Renal cortical epithelial cell (primary cell): ENCODE measurements around the gene ENOX1. TPM values are rescaled to one million over a fixed set of nuclear protein-coding genes. Genes with fewer than 3 reads are reported as not detected.
"Not testable (repeated sequence)": the region's sequence is repeated elsewhere in the genome, so short reads cannot be mapped to it uniquely, and the experiment has no call there.

Experiments
- DNase-seq: peaks from one replicate; pipeline ENCODE4 v3.0.0-alpha.2; 2011; ENCODE audit warnings: low read depth
- total RNA-seq: library from RNA; depleted of rRNA; stranded (reverse); fragments of >200 nt; gene quantifications from 2 replicates; pipeline ENCODE4 v1.2.3, GENCODE V29; 2014

ENOX1 gene
- total RNA-seq, 1 donor from 2014 or later, result 2.7 TPM

- peak; percentile 33 for DNase-seq
Observed at GRCh38 chr13:43356567-43356966, 430.2 kb downstream of the ENOX1 start.

GRCh38 chr13:43355774-43356173 lies 431.0 kb downstream of the ENOX1 start:
- DNase-seq, result no peak

GRCh38 chr13:43354153-43354945 lies 432.4 kb downstream of the ENOX1 start:
- no peak for DNase-seq

GRCh38 chr13:43353631-43354030 lies 433.1 kb downstream of the ENOX1 start:
- no peak for DNase-seq

GRCh38 chr13:43351612-43352011 lies 435.2 kb downstream of the ENOX1 start:
- not testable (repeated sequence) for DNase-seq

- DNase-seq, result peak; percentile 41
Observed at GRCh38 chr13:43348397-43348796, 438.4 kb downstream of the ENOX1 start.

GRCh38 chr13:43347877-43348276 lies 438.9 kb downstream of the ENOX1 start:
- DNase-seq, result no peak

- DNase-seq, result no peak
Observed at GRCh38 chr13:43346427-43346826, 440.3 kb downstream of the ENOX1 start.

GRCh38 chr13:43343645-43344044 lies 443.1 kb downstream of the ENOX1 start:
- no peak for DNase-seq

- no peak for DNase-seq
Observed at GRCh38 chr13:43339805-43340550, 446.8 kb downstream of the ENOX1 start.

GRCh38 chr13:43339145-43339804 lies 447.5 kb downstream of the ENOX1 start:
- DNase-seq, result no peak

- DNase-seq, result no peak
Observed at GRCh38 chr13:43335764-43336163, 451.0 kb downstream of the ENOX1 start.

- DNase-seq, result no peak
Observed at GRCh38 chr13:43333176-43333575, 453.6 kb downstream of the ENOX1 start.

- peak; percentile 82 for DNase-seq
Observed at GRCh38 chr13:43331672-43332071, 455.1 kb downstream of the ENOX1 start.

GRCh38 chr13:43329702-43330101 lies 457.1 kb downstream of the ENOX1 start:
- no peak for DNase-seq

GRCh38 chr13:43328907-43329306 lies 457.9 kb downstream of the ENOX1 start:
- no peak for DNase-seq

GRCh38 chr13:43326100-43326499 lies 460.7 kb downstream of the ENOX1 start:
- no peak for DNase-seq

GRCh38 chr13:43325636-43326035 lies 461.1 kb downstream of the ENOX1 start:
- no peak for DNase-seq

- no peak for DNase-seq
Observed at GRCh38 chr13:43324129-43324528, 462.6 kb downstream of the ENOX1 start.

GRCh38 chr13:43319617-43320444 lies 466.9 kb downstream of the ENOX1 start:
- peak; percentile 68 for DNase-seq

- peak; percentile 46 for DNase-seq
Observed at GRCh38 chr13:43316946-43317353, 469.8 kb downstream of the ENOX1 start.

- DNase-seq, result no peak
Observed at GRCh38 chr13:43316281-43316680, 470.5 kb downstream of the ENOX1 start.
